HEK293 (cell line): ENCODE results near the gene GRB14.

Experiments
- CTCF ChIA-PET: fragments of 350-600 bp; formaldehyde crosslinking; extraction: SDS; loops from one replicate; lab custom pipeline; 2021; ENCODE audit warnings: antibody characterized with exemption; lab: Yijun Ruan, JAX
- POLR2A ChIA-PET: fragments of 300-600 bp; formaldehyde crosslinking; extraction: SDS; loops from one replicate; lab custom pipeline; 2020; ENCODE audit warnings: antibody characterized with exemption, inconsistent platforms; lab: Yijun Ruan, JAX
- H3K27ac ChIP-seq: fragments of 200-500 bp; sonication (Bioruptor generic); 2 replicates; pipeline ENCODE4 v1.5.1; 2014; ENCODE audit warnings: low read depth, low read length, control low read depth, inconsistent platforms; ENCODE audit errors: extremely low read depth
- H3K36me3 ChIP-seq, 2 experiments: fragments of 200-500 bp in 1 of 2; sonication (Bioruptor generic) in 1 of 2; 1 replicate in 1 of 2; 2 replicates in 1 of 2; pipeline ENCODE4 v1.5.1; 2014 to 2017; ENCODE audit warnings: inconsistent platforms in 2 of 2, low read length in 2 of 2; ENCODE audit not compliant: control insufficient read depth in 2 of 2, insufficient read depth in 1 of 2
- H3K4me1 ChIP-seq: fragments of 200-500 bp; sonication (Bioruptor generic); 2 replicates; pipeline ENCODE4 v1.5.1; 2014; ENCODE audit warnings: mild to moderate bottlenecking, low read length, inconsistent platforms; ENCODE audit not compliant: control insufficient read depth, insufficient read depth
- H3K4me3 ChIP-seq: 2 replicates; pipeline ENCODE4 v1.5.1; 2011; ENCODE audit warnings: low read depth, mild to moderate bottlenecking, control low read depth, low read length, moderate library complexity
- H3K9me3 ChIP-seq: fragments of 200-500 bp; sonication (Bioruptor generic); 2 replicates; pipeline ENCODE4 v1.5.1; 2014; ENCODE audit warnings: low read depth, low read length, inconsistent platforms; ENCODE audit not compliant: control insufficient read depth, insufficient read depth
- IKZF3 ChIP-seq: fragments of 450-650 bp; IDR thresholded peaks from 2 replicates; pipeline ENCODE4 v1.5.0; 2018; ENCODE audit warnings: missing biosample characterization, mild to moderate bottlenecking, missing genetic modification characterization, moderate library complexity
- PBX3 ChIP-seq: sonication (generic); formaldehyde crosslinking; IDR thresholded peaks from 2 replicates; pipeline ENCODE4 v1.8.1; 2022; ENCODE audit warnings: mild to moderate bottlenecking, moderate library complexity, missing genetic modification reagents
- SETDB1 ChIP-seq: IDR thresholded peaks from one replicate; pipeline ENCODE4 v1.6.1; 2017; ENCODE audit warnings: mild to moderate bottlenecking, low read length, moderate library complexity, mixed read lengths; ENCODE audit not compliant: insufficient read length
- SP2 ChIP-seq: fragments of 450-650 bp; formaldehyde crosslinking; IDR thresholded peaks from 2 replicates; pipeline ENCODE4 v1.5.1; 2016; ENCODE audit warnings: missing biosample characterization, missing genetic modification characterization
- YY2 ChIP-seq: fragments of 450-650 bp; formaldehyde crosslinking; IDR thresholded peaks from 2 replicates; pipeline ENCODE4 v1.5.1; 2016; ENCODE audit warnings: missing biosample characterization, missing genetic modification characterization
- ZBTB10 ChIP-seq: fragments of 450-650 bp; formaldehyde crosslinking; IDR thresholded peaks from 2 replicates; pipeline ENCODE4 v1.5.1; 2016; ENCODE audit warnings: missing biosample characterization, missing genetic modification characterization
- ZBTB20 ChIP-seq: fragments of 450-650 bp; formaldehyde crosslinking; IDR thresholded peaks from 2 replicates; pipeline ENCODE4 v1.5.1; 2016; ENCODE audit warnings: missing biosample characterization, missing genetic modification characterization
- ZBTB49 ChIP-seq: fragments of 450-650 bp; formaldehyde crosslinking; IDR thresholded peaks from 2 replicates; pipeline ENCODE4 v1.5.1; 2016; ENCODE audit warnings: missing biosample characterization, missing genetic modification characterization, low read depth
- ZFP37 ChIP-seq: fragments of 450-650 bp; formaldehyde crosslinking; IDR thresholded peaks from 2 replicates; pipeline ENCODE4 v1.5.1; 2016; ENCODE audit warnings: missing biosample characterization, missing genetic modification characterization
- ZNF112 ChIP-seq: fragments of 450-650 bp; formaldehyde crosslinking; IDR thresholded peaks from 2 replicates; pipeline ENCODE4 v1.5.0; 2017; ENCODE audit warnings: missing biosample characterization, missing genetic modification characterization
- ZNF155 ChIP-seq: fragments of 450-650 bp; formaldehyde crosslinking; IDR thresholded peaks from 2 replicates; pipeline ENCODE4 v1.5.1; 2016; ENCODE audit warnings: missing biosample characterization, missing genetic modification characterization
- ZNF175 ChIP-seq: fragments of 450-650 bp; formaldehyde crosslinking; IDR thresholded peaks from 2 replicates; pipeline ENCODE4 v1.5.1; 2016; ENCODE audit warnings: missing biosample characterization, missing genetic modification characterization
- ZNF223 ChIP-seq: fragments of 450-650 bp; formaldehyde crosslinking; IDR thresholded peaks from 2 replicates; pipeline ENCODE4 v1.5.1; 2016; ENCODE audit warnings: missing biosample characterization, missing genetic modification characterization
- ZNF239 ChIP-seq: fragments of 450-650 bp; formaldehyde crosslinking; IDR thresholded peaks from 2 replicates; pipeline ENCODE4 v1.5.1; 2016; ENCODE audit warnings: missing biosample characterization, missing genetic modification characterization
- ZNF280D ChIP-seq: fragments of 450-650 bp; formaldehyde crosslinking; IDR thresholded peaks from 2 replicates; pipeline ENCODE4 v1.5.1; 2016; ENCODE audit warnings: missing biosample characterization, missing genetic modification characterization
- ZNF398 ChIP-seq: fragments of 450-650 bp; formaldehyde crosslinking; IDR thresholded peaks from 2 replicates; pipeline ENCODE4 v1.5.1; 2017; ENCODE audit warnings: missing biosample characterization, missing genetic modification characterization
- ZNF555 ChIP-seq: fragments of 450-650 bp; formaldehyde crosslinking; conservative IDR thresholded peaks from 2 replicates; pipeline ENCODE4 v1.5.1; 2017; ENCODE audit warnings: missing biosample characterization, mild to moderate bottlenecking, missing genetic modification characterization, inconsistent platforms
- ZNF660 ChIP-seq: fragments of 450-650 bp; IDR thresholded peaks from 2 replicates; pipeline ENCODE4 v1.5.1; 2018; ENCODE audit warnings: missing biosample characterization, mild to moderate bottlenecking, missing genetic modification characterization
- ZSCAN16 ChIP-seq: fragments of 450-650 bp; formaldehyde crosslinking; IDR thresholded peaks from 2 replicates; pipeline ENCODE4 v1.5.1; 2016; ENCODE audit warnings: missing biosample characterization, missing genetic modification characterization

The GRB14 gene

GRCh38 chr2:164625378-164625971 lies 4.2 kb upstream of the GRB14 start:
- CTCF ChIA-PET, result no interaction called here
- TF ChIP-seq ZSCAN16 (tag by site-specific recombination) (no peak), PBX3 (CRISPR knock-in tag) (no peak)
- H3K27ac ChIP-seq, result no peak overlapping the region
- POLR2A ChIA-PET, result no interaction called here
- H3K4me3 ChIP-seq, result no peak overlapping the region
- H3K36me3 ChIP-seq, result no peaks in the 10 kb centered on the region
- H3K9me3 ChIP-seq, result no peaks in the 10 kb centered on the region
- H3K4me1 ChIP-seq, result peaks cover 3% of the 10 kb centered on the region; the same call in 1 of the 2 replicates

- POLR2A ChIA-PET, result no interaction called here
- no peaks in the 10 kb centered on the region for H3K9me3 ChIP-seq
- no peaks in the 10 kb centered on the region for H3K36me3 ChIP-seq
- no peak overlapping the region for H3K4me3 ChIP-seq
- peak; percentile 41 for TF ChIP-seq ZBTB20 (tag by site-specific recombination)
- no peak for TF ChIP-seq ZNF660
- no peak overlapping the region for H3K27ac ChIP-seq
- CTCF ChIA-PET, result interaction anchor here (1.1 kb wide), 1 partner anchor 64 kb away, joined by 3 read pairs; no protein-coding TSS in a partner anchor
- H3K4me1 ChIP-seq, result peaks cover 3% of the 10 kb centered on the region; the same call in 1 of the 2 replicates
Observed at GRCh38 chr2:164624316-164624715, 3.0 kb upstream of the GRB14 start.

GRCh38 chr2:164622338-164623106 lies 1.2 kb upstream of the GRB14 start:
- Histone ChIP-seq H3K9me3 (no peaks in the 10 kb centered on the region), H3K4me1 (peaks cover 3% of the 10 kb centered on the region; the same call in 1 of the 2 replicates), H3K36me3 (no peaks in the 10 kb centered on the region), H3K4me3 (no peak overlapping the region), H3K27ac (no peak overlapping the region)
- ChIA-PET CTCF (interaction anchor here (0.5 to 2.3 kb wide), 3 partner anchors 22 to 62 kb away, joined by 3 to 9 read pairs (median 4); no protein-coding TSS in a partner anchor), POLR2A (no interaction called here)
- TF ChIP-seq ZNF223 (tag by site-specific recombination) (no peak), ZNF555 (tag by site-specific recombination) (no peak), ZBTB49 (tag by site-specific recombination) (no peak), ZNF398 (tag by site-specific recombination) (no peak), YY2 (tag by site-specific recombination) (no peak), ZNF112 (tag by site-specific recombination) (no peak), ZNF155 (no peak), ZNF280D (no peak), SP2 (tag by site-specific recombination) (no peak), ZFP37 (tag by site-specific recombination) (no peak), SETDB1 (no peak), IKZF3 (tag by site-specific recombination) (no peak), ZNF175 (no peak), ZBTB10 (tag by site-specific recombination) (no peak), ZNF239 (tag by site-specific recombination) (no peak)
